H1 (cell line): ENCODE data around the gene NPFF.

Source experiments
- EZH2 ChIP-seq: fragments of 200-600 bp; sonication (generic); IDR thresholded peaks from 2 replicates; pipeline ENCODE4 v1.7.1; 2012; ENCODE audit warnings: low read depth, mild to moderate bottlenecking, moderate library complexity, low read length, inconsistent platforms; ENCODE audit not compliant: severe bottlenecking
- HDAC2 ChIP-seq, 2 experiments: fragments of 300-600 bp in 1 of 2; sonication (generic) in 1 of 2; IDR thresholded peaks; 2 replicates each; pipeline ENCODE4 v1.6.1; 2011 to 2012; ENCODE audit warnings: low read depth in 2 of 2, low read length in 2 of 2, mild to moderate bottlenecking in 2 of 2, moderate library complexity in 2 of 2, borderline replicate concordance in 1 of 2, inconsistent platforms in 1 of 2
- POLR2A ChIP-seq, 2 experiments: IDR thresholded peaks; 1 replicate in 1 of 2; 2 replicates in 1 of 2; pipeline ENCODE4 v1.6.1; 2011; ENCODE audit warnings: low read depth in 2 of 2, low read length in 2 of 2, mild to moderate bottlenecking in 2 of 2; ENCODE audit errors: control extremely low read depth in 1 of 2
- RNF2 ChIP-seq: fragments of 200-900, 300-1000 bp; sonication (generic); IDR thresholded peaks from 2 replicates; pipeline ENCODE4 v1.7.1; 2016; ENCODE audit warnings: borderline replicate concordance, low read depth, mild to moderate bottlenecking, antibody characterized with exemption, low read length; ENCODE audit not compliant: poor library complexity, severe bottlenecking; ENCODE audit errors: missing control alignments
- YY1 ChIP-seq: IDR thresholded peaks from 2 replicates; pipeline ENCODE4 v1.6.1; 2011; ENCODE audit warnings: low read depth, mild to moderate bottlenecking, low read length
- TF ChIP-seq, protein P1 (sequence below), 3 experiments: IDR thresholded peaks; 1 replicate in 2 of 3; 2 replicates in 1 of 3; pipeline versions ENCODE4 v1.5.1 to v1.6.1; 2011; ENCODE audit warnings: low read length in 3 of 3, mild to moderate bottlenecking in 3 of 3, inconsistent platforms in 2 of 3, low read depth in 1 of 3, moderate library complexity in 1 of 3; ENCODE audit not compliant: insufficient read depth in 1 of 3; ENCODE audit errors: control extremely low read depth in 1 of 3
- TF ChIP-seq, protein P2 (sequence below): IDR thresholded peaks from 2 replicates; pipeline ENCODE4 v1.6.1; 2012; ENCODE audit warnings: low read length, inconsistent platforms

DNA sequence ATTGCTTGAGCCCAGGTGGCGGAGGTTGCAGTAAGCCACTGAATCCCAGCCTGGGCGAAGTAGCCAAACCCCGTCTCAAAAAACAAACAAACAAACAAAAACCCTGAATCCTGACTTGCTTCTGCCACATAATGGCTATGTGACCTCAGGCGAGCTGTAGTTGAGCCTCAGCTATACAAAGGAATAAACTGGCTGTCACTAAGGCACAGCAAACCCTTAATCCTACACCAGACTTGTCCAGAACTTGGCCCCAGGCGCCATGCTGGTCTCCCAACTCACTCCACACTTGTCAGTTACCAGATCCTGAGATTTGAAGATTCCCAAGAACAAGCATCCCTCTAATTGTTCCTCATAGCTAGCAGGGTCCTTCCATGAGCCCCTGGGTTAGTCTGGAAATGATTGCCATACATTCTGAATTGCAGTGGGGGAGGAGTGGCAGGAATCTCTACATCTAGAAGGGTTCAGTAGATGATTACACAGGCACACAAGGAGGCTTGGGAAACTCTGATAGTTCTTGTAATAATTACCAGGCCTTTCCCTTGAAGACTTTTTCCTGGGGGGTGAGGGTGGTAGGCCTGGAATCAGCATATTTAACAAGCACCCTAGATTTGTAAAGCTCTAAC is 17.9 kb downstream of the NPFF start:
- TF ChIP-seq, protein P1, sequence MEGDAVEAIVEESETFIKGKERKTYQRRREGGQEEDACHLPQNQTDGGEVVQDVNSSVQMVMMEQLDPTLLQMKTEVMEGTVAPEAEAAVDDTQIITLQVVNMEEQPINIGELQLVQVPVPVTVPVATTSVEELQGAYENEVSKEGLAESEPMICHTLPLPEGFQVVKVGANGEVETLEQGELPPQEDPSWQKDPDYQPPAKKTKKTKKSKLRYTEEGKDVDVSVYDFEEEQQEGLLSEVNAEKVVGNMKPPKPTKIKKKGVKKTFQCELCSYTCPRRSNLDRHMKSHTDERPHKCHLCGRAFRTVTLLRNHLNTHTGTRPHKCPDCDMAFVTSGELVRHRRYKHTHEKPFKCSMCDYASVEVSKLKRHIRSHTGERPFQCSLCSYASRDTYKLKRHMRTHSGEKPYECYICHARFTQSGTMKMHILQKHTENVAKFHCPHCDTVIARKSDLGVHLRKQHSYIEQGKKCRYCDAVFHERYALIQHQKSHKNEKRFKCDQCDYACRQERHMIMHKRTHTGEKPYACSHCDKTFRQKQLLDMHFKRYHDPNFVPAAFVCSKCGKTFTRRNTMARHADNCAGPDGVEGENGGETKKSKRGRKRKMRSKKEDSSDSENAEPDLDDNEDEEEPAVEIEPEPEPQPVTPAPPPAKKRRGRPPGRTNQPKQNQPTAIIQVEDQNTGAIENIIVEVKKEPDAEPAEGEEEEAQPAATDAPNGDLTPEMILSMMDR (IDR thresholded peaks at IDR 0.05; ENCODE audit: control extremely low read depth in 1 of 3, insufficient read depth in 1 of 3, low read depth in 1 of 3, low read length in 3 of 3), result no peak
- no peak for TF ChIP-seq RNF2
- TF ChIP-seq HDAC2 (IDR thresholded peaks at IDR 0.05; ENCODE audit: borderline replicate concordance in 1 of 2, low read depth in 2 of 2, low read length in 2 of 2), result no peak
- TF ChIP-seq YY1, result no peak
- no peak for TF ChIP-seq POLR2A (IDR thresholded peaks at IDR 0.05; ENCODE audit: control extremely low read depth in 1 of 2, low read depth in 2 of 2, low read length in 2 of 2)
- TF ChIP-seq, protein P2, sequence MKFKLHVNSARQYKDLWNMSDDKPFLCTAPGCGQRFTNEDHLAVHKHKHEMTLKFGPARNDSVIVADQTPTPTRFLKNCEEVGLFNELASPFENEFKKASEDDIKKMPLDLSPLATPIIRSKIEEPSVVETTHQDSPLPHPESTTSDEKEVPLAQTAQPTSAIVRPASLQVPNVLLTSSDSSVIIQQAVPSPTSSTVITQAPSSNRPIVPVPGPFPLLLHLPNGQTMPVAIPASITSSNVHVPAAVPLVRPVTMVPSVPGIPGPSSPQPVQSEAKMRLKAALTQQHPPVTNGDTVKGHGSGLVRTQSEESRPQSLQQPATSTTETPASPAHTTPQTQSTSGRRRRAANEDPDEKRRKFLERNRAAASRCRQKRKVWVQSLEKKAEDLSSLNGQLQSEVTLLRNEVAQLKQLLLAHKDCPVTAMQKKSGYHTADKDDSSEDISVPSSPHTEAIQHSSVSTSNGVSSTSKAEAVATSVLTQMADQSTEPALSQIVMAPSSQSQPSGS, result no peak
- TF ChIP-seq EZH2, result no peak
